Transverse colon (tissue), 4 donors: Measurements from ENCODE around the gene MPC2.

Source experiments
- EP300 ChIP-seq: sonication (generic); formaldehyde crosslinking; IDR thresholded peaks from one replicate; pipeline ENCODE4 v1.6.1; 2017; ENCODE audit warnings: antibody characterized with exemption, low read depth
- POLR2A ChIP-seq: fragments of 450-650 bp; IDR thresholded peaks from one replicate; pipeline ENCODE4 v1.6.1; 2016; ENCODE audit warnings: antibody characterized with exemption, mild to moderate bottlenecking, moderate library complexity
- POLR2AphosphoS5 ChIP-seq, 3 donors: sonication (generic); formaldehyde crosslinking; IDR thresholded peaks; one replicate each; pipeline ENCODE4 v1.6.1; 2016; ENCODE audit warnings: antibody characterized with exemption in 3 of 3
- TF ChIP-seq, protein P1 (sequence below), 5 experiments: fragments of 200-600 bp in 3 of 5; fragments of 450-650 bp in 2 of 5; sonication (generic) in 3 of 5; IDR thresholded peaks; 1 replicate in 2 of 5; 2 replicates in 3 of 5; pipeline ENCODE4 v1.5.1; 2016 to 2017; ENCODE audit warnings: antibody characterized with exemption in 5 of 5, inconsistent platforms in 3 of 5, mild to moderate bottlenecking in 2 of 5, moderate library complexity in 1 of 5

DNA sequence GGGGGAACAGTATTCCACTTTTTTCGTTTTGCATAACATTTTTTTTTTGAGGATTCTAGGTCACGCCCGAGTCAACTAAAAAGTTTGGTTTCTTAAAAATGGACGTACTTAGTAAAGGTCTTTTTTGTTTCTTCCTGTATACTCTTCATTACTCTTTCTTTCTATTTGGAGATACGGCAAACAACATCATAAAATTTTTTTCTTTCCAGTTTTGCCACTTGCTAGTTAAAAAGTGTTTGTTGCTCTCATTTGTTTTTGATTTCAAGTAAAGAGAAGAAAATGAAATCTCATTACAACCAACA, 788 bp upstream of the MPC2 start:
- TF ChIP-seq POLR2AphosphoS5 (IDR thresholded peaks at IDR 0.05), result no peak
- TF ChIP-seq, protein P1, sequence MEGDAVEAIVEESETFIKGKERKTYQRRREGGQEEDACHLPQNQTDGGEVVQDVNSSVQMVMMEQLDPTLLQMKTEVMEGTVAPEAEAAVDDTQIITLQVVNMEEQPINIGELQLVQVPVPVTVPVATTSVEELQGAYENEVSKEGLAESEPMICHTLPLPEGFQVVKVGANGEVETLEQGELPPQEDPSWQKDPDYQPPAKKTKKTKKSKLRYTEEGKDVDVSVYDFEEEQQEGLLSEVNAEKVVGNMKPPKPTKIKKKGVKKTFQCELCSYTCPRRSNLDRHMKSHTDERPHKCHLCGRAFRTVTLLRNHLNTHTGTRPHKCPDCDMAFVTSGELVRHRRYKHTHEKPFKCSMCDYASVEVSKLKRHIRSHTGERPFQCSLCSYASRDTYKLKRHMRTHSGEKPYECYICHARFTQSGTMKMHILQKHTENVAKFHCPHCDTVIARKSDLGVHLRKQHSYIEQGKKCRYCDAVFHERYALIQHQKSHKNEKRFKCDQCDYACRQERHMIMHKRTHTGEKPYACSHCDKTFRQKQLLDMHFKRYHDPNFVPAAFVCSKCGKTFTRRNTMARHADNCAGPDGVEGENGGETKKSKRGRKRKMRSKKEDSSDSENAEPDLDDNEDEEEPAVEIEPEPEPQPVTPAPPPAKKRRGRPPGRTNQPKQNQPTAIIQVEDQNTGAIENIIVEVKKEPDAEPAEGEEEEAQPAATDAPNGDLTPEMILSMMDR (IDR thresholded peaks at IDR 0.05), result no peak
- TF ChIP-seq POLR2A, result no peak
- no peak for TF ChIP-seq EP300
